SW480 (cell line): ENCODE results near the gene TBC1D1.

Experiments used
- DNase-seq: peaks from one replicate; pipeline ENCODE4 v3.0.0-alpha.2; 2016; ENCODE audit warnings: low spot score

TBC1D1 gene

DNA sequence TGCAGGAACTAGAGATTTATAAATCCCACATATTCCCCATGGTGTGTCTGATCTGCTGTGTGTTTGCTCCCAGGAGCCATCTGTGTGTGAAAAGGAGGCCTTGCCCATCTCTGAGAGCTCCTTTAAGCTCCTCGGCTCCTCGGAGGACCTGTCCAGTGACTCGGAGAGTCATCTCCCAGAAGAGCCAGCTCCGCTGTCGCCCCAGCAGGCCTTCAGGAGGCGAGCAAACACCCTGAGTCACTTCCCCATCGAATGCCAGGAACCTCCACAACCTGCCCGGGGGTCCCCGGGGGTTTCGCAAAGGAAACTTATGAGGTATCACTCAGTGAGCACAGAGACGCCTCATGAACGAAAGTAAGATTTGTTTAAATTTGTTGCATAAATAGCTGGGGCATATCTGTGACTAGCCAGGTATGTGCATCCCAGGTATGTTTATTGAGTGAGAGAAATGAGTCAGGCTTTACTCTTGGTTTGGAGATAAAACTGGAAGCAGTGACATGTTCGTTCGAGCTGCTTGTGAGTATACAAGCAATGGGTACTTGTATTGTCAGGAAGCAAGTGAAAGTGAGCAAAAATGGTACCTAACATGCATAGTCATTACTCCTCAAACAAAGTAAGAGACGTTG is 158.8 kb downstream of the TBC1D1 start:
- DNase-seq = no peak

DNA sequence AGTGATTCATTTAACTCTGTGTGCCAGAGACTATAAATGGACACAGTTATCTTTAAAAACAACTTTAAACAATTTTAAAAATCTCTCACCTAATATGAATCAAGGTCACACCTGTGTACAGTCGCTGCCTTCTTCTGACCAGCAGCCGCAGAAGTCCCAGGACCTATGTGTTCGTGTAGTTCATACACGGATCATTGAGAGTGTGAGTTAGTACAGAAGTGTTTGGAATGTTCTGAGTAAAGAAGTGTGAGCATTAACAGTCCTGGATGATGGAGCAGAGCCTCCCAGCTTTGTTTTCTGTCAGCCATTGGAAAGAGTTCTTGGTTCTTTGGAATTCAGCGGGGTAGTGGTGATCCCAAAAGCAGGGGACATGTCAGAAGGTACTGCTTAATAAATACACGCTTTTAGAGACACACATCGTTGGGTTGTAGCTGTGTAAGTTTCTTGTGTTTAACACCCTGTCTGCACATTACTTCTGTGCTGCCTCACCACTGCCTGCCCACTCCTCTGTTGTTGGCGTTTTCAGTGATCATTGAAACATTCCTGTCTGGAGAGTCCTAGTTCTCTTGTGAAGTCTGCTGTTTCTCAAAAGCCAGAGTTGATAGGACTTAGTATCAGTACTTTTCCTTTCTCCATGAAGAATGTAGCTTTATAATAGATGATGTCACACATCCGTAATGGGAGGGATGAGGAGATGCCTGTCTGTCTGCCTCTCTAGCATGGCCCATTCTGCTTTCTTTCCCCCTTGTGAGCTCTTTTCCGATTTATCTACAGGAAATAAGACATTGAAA is 159.9 kb downstream of the TBC1D1 start:
- no peak for DNase-seq

DNA sequence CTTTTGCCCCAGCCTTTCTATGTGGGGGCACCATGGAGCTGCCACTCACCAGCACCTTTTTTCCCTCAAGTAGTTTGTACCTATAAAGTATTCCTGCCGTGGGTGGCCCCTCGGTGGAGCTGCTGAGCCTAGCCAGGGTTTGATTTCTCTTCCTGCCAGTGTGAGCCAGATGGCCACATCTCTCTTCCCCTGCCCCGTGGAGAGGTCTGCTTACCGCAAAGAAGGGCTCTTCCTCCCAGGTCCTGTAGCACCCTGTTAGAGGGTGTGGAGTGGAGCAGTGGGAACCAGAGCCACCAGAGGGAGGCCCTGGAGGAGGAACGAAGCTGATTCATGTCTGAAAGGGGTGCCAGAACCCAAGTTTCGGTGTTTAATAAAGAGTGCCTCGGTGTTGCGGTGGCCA is 164.7 kb downstream of the TBC1D1 start:
- DNase-seq = no peak

DNA sequence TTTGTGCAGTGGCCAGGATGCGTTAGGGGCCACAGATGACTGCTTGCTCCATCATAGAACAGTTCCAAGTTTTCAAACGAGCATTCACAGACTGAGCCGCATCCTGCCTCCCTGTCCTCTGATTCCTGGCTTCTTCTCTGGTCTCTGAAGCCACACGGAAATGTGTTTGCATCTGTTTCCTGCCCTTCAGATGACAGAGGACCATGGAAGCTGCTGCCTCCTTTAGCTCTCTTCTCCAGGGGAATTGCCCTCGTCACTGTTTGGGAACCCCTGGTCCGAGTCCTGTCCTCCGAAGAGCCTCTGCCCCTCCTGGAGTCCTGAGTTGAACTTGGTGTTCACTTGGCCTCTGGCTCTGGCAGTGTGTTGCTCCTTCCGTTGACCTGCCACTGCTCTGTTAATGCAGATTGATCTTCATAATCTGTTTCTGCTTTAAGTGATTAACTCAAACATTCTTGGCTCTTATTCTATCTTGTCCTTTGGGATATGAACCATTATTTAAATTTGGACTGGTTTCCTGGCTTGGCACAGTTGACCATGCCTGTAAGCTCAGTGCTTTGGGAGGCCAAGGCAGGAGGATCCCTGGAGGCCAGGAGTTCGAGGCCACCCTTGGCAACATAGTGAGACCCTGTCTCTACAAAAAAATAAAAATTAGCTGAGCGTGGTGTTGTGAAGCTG is 165.3 kb downstream of the TBC1D1 start:
- no peak for DNase-seq

DNA sequence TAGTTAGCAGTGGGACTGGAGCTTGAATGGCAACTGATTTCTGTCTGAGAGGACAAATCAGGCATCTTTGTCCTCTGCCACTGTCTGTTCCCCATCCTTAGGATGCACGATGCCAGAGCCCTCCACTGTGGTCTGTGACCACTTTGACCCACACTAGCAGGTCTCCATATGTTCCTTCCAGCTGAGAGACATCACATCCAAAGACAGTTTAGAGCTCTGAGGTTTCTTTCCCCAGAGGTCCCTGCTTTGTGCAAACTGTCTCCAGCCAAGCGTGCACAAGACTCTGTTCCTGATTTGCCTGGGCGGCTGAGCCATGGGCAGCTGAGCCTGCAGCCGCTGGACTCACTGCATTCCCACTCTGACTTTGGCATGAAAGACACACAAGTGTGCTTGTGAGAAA is 167.3 kb downstream of the TBC1D1 start:
- no peak for DNase-seq

DNA sequence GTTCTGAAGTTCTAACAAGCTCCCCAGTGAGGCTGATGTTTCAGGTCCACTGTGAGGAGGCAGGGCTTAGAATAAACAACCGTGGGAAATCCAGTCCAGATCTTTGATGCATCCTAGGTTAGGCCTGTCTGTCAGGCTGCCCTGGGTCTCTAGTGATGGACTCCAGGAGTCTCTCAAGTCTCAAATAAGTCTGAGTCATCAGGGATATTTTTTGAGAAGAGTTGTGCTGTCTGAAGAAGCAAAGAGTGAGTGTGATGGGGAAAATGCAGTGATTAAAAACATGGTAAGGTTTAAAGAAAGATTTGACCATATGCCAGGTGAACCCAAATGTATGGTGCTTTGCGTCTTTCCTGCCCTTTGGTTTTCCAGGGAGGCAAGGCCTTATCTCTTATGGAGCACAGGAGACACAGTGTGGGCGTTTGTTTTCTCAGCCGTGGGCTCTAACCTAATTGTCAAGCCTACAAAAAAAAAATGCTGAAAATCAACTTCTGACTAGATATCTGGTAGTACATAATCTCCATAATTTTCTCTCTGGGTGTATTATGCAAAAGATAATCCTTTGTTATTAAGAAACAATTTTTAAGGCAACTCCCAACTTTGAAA is 170.0 kb downstream of the TBC1D1 start:
- no peak for DNase-seq

DNA sequence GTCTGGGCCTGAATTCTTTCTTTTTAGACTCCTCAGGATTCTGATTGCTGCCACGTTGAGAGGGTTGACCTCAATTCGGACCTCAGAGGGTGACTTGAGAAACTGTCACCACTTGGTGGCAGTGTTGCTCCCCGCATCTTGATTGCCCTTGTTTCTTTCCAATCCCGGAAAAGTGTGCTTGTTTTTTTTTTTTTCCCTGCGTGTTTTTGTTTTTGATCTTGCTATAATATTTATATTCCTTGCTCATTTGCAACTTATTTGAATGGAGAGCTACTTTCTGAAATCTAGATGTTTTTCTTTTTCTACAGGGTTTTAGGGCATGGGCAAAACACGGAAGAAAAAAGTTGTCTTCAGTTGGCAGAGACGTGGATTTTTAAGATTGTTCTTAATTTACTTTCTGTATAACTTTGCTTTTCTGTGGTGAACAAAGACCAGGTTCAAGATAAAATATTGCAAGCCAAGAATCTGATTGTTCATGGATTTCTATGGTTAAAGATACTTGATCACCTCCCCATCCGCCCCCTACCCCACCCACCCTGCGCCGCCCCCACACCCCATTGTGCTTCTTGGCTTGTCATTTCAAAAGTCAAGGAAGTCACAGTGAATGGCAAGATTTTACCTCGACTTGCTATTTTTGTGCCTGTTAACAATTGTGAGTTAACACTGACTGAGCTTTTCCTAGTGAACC is 171.3 kb downstream of the TBC1D1 start:
- DNase-seq = peak; percentile 48

DNA sequence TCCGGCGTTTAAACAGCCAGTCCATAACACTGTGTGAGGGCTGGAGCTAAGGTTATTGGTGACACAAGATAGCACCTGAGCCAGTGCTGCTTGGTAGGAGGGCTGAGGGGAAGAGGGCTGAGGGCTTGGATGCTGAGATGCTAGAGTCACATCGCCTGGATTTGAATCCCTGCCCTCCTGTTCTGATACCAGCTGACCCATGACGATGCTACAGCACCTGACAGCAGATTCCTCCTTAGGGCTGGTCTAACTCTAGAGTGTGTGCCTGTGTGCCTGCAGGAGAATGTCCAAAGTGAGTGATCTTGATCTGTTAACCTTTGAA is 171.9 kb downstream of the TBC1D1 start:
- DNase-seq = no peak

DNA sequence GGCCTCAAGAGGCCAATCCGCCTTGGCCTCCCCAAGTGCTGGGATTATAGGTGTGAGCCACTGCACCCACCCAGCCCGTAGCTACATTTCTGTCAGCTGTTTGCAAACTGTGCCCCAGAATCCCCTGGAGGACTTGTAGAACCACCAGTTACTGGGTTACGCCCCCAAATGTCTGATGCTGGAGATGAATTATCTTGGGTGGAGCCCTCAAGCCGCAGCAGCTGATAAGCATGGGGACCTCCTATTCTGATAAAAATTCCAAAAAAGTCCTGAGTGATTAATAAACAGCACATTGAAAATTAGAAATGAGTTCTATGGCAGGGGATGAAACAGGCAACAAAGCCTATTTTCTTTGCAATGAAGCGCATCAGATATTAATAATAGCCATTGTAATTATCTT is 174.3 kb downstream of the TBC1D1 start:
- DNase-seq = no peak

DNA sequence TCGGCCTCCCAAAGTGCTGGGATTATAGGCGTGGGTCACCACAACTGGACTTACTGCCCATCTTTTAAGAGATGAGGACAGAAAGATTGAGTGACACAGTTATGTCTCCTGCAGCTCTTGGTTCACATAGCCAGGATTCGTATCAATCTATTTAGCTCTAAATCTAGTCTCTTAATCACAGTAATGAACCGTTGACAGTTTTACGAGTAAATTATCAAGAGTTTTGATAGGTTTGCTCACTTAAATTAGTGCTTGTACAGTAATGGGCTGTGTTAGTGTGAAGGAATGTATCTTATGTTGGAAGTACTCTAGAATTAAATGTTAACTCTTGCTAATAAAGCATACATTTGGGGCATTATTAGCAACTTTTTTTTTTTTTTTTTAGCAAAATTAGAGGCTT is 175.0 kb downstream of the TBC1D1 start:
- DNase-seq = no peak

DNA sequence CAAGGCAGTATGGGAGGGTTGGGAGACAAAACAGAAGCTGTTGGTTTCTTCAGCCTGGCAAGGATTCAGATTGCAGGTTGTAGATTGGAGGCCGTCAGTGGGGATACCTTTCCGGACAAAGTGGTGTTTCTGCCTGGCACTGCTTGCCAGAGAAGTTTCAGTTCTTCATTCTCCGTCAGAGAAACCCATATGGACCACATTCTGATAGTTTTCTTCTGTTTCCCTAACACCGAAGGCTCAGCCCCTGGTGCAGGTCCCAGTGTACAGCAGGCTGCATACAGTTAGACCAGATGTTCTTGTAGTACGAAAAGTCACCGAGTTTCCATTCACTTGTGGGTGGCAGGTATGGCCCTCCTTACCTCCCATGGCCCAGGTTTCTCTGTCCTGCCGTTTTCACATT is 176.6 kb downstream of the TBC1D1 start:
- no peak for DNase-seq

DNA sequence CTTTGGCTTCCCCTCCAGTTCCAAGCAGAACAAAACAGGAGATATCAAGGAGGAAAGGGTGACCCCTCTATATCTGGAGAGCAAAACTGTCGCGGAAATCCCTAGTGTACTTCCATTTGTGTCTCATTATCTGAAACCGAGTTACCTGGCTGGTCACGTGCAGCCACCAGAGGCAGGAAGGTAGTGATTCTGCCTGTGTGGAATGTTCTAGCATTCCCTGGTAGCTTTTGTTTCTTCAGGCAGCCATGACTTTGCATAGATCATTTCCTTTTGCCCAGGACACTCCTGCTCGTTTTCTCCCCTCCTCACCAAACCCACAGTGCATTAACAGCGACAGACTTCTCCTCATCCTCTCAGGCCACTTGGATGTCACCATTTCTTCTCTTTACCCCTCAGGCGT is 177.2 kb downstream of the TBC1D1 start:
- DNase-seq = no peak

DNA sequence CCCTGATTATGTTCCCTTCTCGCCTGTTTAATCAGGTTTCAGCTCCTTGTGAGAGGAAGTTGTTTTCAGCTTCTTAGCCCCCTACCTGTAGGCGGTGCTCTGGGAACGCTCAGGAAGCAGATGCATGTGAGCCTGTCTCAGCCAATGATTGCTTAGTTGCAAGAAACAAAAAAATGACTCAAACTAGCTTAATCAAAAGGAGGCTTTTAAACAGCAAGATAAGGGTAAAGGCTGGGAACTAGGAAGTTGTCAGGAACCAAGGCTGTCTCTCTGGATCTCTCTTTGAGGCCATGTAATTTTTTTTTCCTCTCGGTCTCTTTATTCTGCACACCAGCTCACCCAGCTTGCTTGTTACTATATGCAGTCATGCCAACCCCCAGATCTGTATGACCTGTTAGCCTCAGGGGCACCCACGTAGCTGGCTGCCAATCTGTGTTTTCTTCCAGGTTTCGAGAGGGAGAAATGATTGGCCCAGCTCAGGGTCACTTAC is 178.4 kb downstream of the TBC1D1 start:
- no peak for DNase-seq

DNA sequence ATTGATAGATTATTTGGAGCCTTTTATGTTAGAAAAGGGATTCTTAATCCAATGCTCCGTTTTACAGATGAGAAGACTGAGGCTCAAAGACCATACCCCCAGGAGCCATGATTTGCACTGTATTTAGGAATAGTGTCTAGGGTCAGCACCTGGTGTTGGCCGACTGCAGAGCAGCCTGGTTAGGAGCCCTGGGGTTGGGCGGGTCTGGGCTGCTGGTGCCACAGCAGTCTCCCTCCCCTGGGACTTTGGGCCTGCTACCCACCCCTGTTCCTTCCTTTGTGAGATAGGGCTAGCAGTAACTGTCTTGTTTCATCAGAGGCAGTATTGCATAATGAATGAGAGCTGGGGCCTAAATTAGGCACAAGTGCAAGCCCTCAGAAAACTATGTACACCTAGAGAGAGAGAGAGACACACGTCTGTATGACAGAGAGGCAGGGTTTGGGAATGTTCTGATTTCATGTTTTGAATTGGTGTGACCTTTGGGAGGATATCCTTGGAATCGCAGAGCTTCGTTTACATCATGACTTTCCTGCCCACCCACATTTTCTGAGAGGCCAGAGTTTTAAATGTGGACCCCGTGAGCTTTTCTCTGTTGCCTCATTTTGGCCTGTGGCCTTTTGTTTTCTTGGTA is 181.0 kb downstream of the TBC1D1 start:
- peak; percentile 10 for DNase-seq

DNA sequence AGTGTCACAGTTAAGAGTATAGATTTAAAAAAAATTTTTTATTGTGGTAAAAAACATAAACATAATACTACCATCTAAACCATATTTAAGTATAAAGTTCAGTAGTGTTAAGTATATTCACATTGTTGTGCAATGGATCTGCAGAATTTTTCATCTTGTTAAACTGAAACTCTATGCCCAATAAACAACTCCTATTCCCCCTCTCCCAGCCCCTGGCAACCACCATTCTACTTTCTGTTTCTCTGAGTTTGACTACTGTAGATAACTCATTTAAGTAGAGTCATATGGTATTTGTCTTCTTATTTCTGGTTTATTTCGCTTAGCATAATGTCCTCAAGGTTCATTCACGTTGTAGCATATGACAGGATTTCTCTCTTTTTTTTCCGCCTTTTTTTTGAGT is 181.7 kb downstream of the TBC1D1 start:
- no peak for DNase-seq

DNA sequence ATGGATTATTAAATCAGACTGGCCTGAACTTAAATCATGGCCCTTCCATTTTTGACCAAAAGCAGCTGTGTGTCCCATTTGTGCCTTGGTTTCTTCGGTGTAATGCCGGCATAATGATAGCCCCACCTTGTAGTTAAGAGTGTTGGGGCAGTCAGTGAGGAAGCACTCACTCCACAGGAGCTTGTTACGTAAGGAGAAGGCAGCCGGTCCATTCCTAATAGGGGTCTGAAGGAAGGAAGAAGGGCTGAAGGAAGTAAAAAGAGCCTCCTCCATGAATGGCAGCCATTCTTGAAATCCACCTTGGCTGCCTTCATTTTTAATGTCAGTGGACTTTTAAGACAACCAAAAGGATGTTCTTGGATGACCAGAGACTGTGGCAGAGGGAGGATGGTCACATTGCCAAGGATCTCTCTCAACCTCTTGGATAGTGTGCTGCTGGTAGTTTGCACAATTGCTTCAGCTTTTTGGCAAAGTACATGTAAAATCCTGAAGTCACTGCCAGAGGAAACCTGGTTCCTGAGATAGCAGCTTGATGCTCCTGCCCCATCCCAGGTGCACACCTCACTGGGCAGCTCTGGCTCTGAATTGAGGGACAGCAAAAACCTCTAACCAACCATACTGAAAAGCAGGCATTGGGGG is 182.8 kb downstream of the TBC1D1 start:
- DNase-seq = no peak

DNA sequence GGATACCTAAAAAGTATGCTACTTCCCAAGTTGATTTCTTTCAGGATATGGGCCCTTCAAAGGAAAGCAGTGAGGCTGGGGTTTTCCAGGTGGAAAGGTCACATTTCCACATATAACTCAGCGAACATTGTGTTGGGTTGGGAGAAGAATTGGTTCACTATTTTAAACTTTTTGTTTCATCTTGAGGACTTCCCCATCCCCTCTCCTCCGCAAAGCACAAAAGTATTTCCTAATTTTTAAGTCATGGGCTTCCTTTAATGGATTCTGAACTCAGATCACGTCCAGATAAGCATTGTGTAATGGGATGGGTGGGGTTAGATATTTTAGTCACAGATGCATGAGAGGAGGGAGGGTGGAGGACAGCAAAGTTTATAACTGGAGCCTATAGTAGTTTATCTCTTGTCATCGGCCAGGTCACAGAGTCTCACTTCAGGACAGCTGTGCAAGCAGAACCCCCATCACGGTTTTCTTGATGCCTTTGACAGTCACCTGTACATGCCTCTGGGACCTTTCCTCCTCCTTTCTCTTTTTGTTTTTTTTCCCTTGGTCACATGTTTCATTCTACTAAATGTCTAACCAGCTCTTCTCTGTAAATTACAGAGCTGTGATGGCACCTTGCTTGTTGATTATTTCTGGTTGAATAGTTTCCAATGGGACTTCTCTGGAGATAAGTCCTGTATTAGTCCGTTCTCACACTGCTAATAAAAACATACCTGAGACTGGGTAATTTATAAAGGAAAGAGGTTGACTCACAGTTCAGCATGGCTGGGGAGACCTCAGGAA is 184.7 kb downstream of the TBC1D1 start:
- DNase-seq = no peak

DNA sequence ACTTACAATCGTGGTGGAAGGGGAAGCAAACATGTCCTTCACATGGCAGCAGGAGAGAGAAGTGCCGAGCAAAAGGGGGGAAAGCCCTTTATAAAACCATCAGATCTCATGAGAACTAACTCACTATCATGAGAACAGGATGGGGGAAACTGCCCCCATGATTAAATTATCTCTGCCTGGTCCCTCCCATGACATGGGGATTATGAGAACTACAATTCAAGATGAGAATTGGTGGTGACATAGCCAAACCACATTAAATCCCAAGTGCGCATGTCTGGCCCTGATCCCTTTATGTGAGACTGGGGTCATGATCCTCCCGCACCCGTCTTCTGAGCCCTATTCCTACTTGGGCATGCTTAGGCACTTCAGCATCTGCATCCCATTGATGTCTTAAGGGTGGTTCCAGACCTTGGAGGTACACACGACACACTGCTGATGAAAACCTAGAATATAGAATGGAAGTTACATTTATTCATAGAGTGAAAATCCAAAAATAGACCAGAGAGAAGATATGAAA is 185.3 kb downstream of the TBC1D1 start:
- DNase-seq = no peak

DNA sequence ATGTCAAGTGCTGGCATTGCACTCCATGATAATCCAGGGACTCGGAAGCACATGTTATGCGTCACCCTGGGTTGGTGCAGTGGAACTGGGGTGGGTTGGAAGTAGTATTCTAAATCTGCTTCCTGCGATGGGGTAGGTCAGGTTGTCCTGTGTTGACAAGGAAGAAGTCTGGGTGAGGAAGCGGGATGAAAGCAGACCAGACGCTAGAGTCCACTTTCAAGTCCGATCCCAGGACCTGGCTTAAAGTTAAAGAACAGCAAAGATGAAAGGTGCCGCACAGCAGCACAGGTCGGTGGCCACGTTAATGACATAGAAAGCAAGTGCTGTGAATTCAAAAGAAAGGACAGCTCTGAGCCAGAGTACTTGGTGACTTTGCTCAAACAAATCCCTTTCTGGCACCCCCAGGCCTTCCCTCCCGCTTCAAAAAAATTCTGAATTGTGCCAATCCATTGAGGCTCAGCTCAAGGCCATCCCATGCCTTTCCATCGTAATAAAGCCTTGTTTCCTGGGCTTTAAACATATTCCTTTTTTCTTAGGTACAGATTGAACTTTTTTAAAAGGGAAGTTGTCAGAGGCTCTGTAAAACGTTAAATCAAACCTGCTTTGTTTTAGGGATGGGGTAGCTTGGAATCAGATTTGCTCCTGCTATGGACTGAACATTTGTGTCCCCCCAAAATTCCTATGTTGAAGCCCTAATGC is 187.1 kb downstream of the TBC1D1 start:
- no peak for DNase-seq
